Right lobe of liver (tissue), 6 donors: ENCODE data around the gene SARS1. TPM values are rescaled to one million over a fixed set of nuclear protein-coding genes. Genes with fewer than 3 reads are reported as not detected.
A peak's percentile ranks its signal among the peaks of the same experiment; 100 is the strongest.

Experiments
- ATAC-seq, 4 donors: fragments of 200-7000 bp; cut with Tn5 transposase; one replicate each; pipeline ENCODE4 v1.9.1; 2020; ENCODE audit warnings: mild to moderate bottlenecking in 4 of 4, moderate library complexity in 4 of 4
- DNase-seq, 3 donors: peaks; one replicate each; pipeline ENCODE4 v3.0.0-alpha.2; 2020
- H3K27ac ChIP-seq, 3 donors: fragments of 200-600 bp; one replicate each; pipeline ENCODE4 v1.8.0; 2022
- H3K27me3 ChIP-seq, 2 donors: fragments of 200-600 bp; one replicate each; pipeline ENCODE4 v1.8.0; 2022
- H3K36me3 ChIP-seq, 4 donors: fragments of 200-600 bp; sonication (generic) in 1 of 4; one replicate each; pipeline versions ENCODE4 v1.5.1 to v1.8.0; 2017 to 2022; ENCODE audit warnings: control low read depth in 1 of 4
- H3K4me1 ChIP-seq, 4 donors: fragments of 200-600 bp; sonication (generic) in 1 of 4; one replicate each; pipeline versions ENCODE4 v1.5.1 to v1.8.0; 2017 to 2022; ENCODE audit warnings: control low read depth in 1 of 4
- H3K4me3 ChIP-seq, 3 donors: fragments of 200-600 bp; one replicate each; pipeline ENCODE4 v1.8.0; 2022
- H3K9me3 ChIP-seq, 4 donors: fragments of 200-600 bp; sonication (generic) in 1 of 4; one replicate each; pipeline versions ENCODE4 v1.5.1 to v1.8.0; 2017 to 2022; ENCODE audit warnings: control low read depth in 1 of 4
- CTCF ChIP-seq, 4 donors: fragments of 200-600 bp in 3 of 4; fragments of 450-650 bp in 1 of 4; IDR thresholded peaks; one replicate each; pipeline versions ENCODE4 v1.5.1 to v1.8.0; 2016 to 2022; ENCODE audit warnings: antibody characterized with exemption in 4 of 4, mild to moderate bottlenecking in 2 of 4
- POLR2A ChIP-seq: fragments of 450-650 bp; IDR thresholded peaks from one replicate; pipeline ENCODE4 v1.6.1; 2017; ENCODE audit warnings: antibody characterized with exemption, mild to moderate bottlenecking
- WGBS: methylation state at CpG from one replicate; pipeline ENCODE4 v1.1.6; 2018; ENCODE audit warnings: low coverage, low lambda C conversion rate; ENCODE audit not compliant: insufficient coverage; ENCODE audit errors: missing lambda C conversion rate; 5-methylcytosine and 5-hydroxymethylcytosine counted together
- intact Hi-C, 2 donors: fragments of 100-400 bp; cut with DNase I; formaldehyde crosslinking; loops; one replicate each; pipeline versions ENCODE4 v1.11.2 to v1.14.1; 2022
- total RNA-seq, 6 experiments: library from RNA; depleted of rRNA in 2 of 6; stranded (reverse); fragments of >200 nt in 2 of 6; fragmentation: NEBNext Ultra II Directional in 3 of 6; extraction: Animal tissue kit (Norgen Biotek cat#: 25700) in 3 of 6; gene quantifications; one replicate each; pipeline versions ENCODE4 v1.1.0 to v1.2.4, GENCODE V29; 2016 to 2023
- donor health status: DM: no; HTN: yes; CAD: no.
- donor health status: DM: no; HTN: no; CAD: no.
- donor health status: DM: no; HTN: no; CAD: no.
- donor health status: DM: no; HTN: yes; CAD: no.
- donor health status: DM: no; HTN: yes; CAD: no.

SARS1 gene
- total RNA-seq, 6 experiments from 2014 or later = 73.5 to 123 (median 91.6) TPM

- WGBS = 44% methylated on average over 6 of the region's 7 CpGs
- H3K4me1 ChIP-seq = peaks cover 0 to 9% (median under 1%) of the 10 kb centered on the region in 4 donors
- DNase-seq (no peak), ATAC-seq (no peak)
- peaks cover 0 to 18% (median 7%) of the 10 kb centered on the region in 4 donors for H3K36me3 ChIP-seq
- no peaks in the 10 kb centered on the region for H3K9me3 ChIP-seq
- intact Hi-C loops = no loop called here
- no peak overlapping the region for H3K27ac ChIP-seq
- H3K27me3 ChIP-seq = no peaks in the 10 kb centered on the region
- no peak overlapping the region for H3K4me3 ChIP-seq
- no peak for TF ChIP-seq POLR2A
Observed at GRCh38 chr1:109242387-109242786, 28.7 kb downstream of the SARS1 start.

GRCh38 chr1:109243221-109243620 lies 29.5 kb downstream of the SARS1 start:
- Histone ChIP-seq H3K27ac (no peak overlapping the region), H3K4me3 (no peak overlapping the region), H3K9me3 (no peaks in the 10 kb centered on the region), H3K36me3 (peaks cover 0 to 9% (median 3%) of the 10 kb centered on the region in 4 donors), H3K4me1 (peaks cover 0 to 9% (median under 1%) of the 10 kb centered on the region in 4 donors), H3K27me3 (no peaks in the 10 kb centered on the region)
- intact Hi-C loops = no loop called here
- ATAC-seq (no peak), DNase-seq (no peak)
- WGBS = 33% methylated on average over 1 of the region's 5 CpGs
- no peak for TF ChIP-seq POLR2A
- no peak for TF ChIP-seq CTCF (IDR thresholded peaks at IDR 0.05)

GRCh38 chr1:109243860-109244552 lies 30.3 kb downstream of the SARS1 start:
- intact Hi-C loops = no loop called here
- H3K27ac ChIP-seq = no peak overlapping the region
- ATAC-seq (no peak), DNase-seq (no peak)
- no peak overlapping the region for H3K4me3 ChIP-seq
- peaks cover 0 to 11% (median under 1%) of the 10 kb centered on the region in 4 donors for H3K4me1 ChIP-seq
- 61% methylated on average over 7 of the region's 8 CpGs for WGBS
- no peaks in the 10 kb centered on the region for H3K9me3 ChIP-seq
- H3K36me3 ChIP-seq = peaks cover 0 to 2% (median 0%) of the 10 kb centered on the region in 4 donors
- H3K27me3 ChIP-seq = no peaks in the 10 kb centered on the region
- no peak for TF ChIP-seq CTCF (IDR thresholded peaks at IDR 0.05)
- no peak for TF ChIP-seq POLR2A

- Histone ChIP-seq H3K4me3 (no peak overlapping the region), H3K4me1 (peaks cover 0 to 8% (median 0%) of the 10 kb centered on the region in 4 donors), H3K27me3 (no peaks in the 10 kb centered on the region), H3K36me3 (no peaks in the 10 kb centered on the region), H3K9me3 (no peaks in the 10 kb centered on the region), H3K27ac (no peak overlapping the region)
- no peak for ATAC-seq
- DNase-seq = peak in 2 of 3 donors; percentile 33 to 35
- 83% methylated on average over 3 of the region's 7 CpGs for WGBS
- intact Hi-C loops = no loop called here
- TF ChIP-seq CTCF (IDR thresholded peaks at IDR 0.05) (no peak), POLR2A (no peak)
Observed at GRCh38 chr1:109246141-109246551, 32.4 kb downstream of the SARS1 start.
